Gastroesophageal sphincter (tissue), 3 donors: Measurements from ENCODE around the gene PPARG.

ENCODE experiments used
- POLR2A ChIP-seq, 2 donors: fragments of 450-650 bp; IDR thresholded peaks; one replicate each; pipeline ENCODE4 v1.6.1; 2017; ENCODE audit warnings: antibody characterized with exemption in 2 of 2, mild to moderate bottlenecking in 2 of 2, moderate library complexity in 1 of 2
- POLR2AphosphoS5 ChIP-seq: sonication (generic); formaldehyde crosslinking; IDR thresholded peaks from one replicate; pipeline ENCODE4 v1.6.1; 2017; ENCODE audit warnings: antibody characterized with exemption
- TF ChIP-seq, protein P1 (sequence below), 4 experiments: fragments of 200-600 bp in 2 of 4; fragments of 450-650 bp in 2 of 4; sonication (generic) in 1 of 4; IDR thresholded peaks; one replicate each; pipeline ENCODE4 v1.5.1; 2017 to 2019; ENCODE audit warnings: antibody characterized with exemption in 4 of 4, mild to moderate bottlenecking in 2 of 4, moderate library complexity in 2 of 4

DNA sequence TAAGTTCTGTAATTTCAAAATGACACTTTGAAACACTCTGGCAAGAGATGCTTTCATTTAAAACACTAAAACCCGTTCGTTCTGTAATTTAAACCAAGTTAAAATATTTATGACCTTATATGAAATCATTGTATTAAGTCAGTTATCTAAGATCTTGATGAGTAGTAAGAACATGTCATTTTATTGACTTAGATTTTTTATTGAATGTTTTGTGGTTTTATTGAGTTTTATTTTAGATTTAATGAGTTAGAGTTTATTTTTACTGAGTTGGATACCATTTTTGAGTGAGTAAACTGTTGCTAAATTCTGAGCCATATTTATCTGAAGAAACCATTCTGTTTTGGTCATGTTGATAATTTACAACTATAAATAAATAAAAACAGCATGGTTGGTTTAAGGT, 94.3 kb downstream of the PPARG start:
- TF ChIP-seq, protein P1, sequence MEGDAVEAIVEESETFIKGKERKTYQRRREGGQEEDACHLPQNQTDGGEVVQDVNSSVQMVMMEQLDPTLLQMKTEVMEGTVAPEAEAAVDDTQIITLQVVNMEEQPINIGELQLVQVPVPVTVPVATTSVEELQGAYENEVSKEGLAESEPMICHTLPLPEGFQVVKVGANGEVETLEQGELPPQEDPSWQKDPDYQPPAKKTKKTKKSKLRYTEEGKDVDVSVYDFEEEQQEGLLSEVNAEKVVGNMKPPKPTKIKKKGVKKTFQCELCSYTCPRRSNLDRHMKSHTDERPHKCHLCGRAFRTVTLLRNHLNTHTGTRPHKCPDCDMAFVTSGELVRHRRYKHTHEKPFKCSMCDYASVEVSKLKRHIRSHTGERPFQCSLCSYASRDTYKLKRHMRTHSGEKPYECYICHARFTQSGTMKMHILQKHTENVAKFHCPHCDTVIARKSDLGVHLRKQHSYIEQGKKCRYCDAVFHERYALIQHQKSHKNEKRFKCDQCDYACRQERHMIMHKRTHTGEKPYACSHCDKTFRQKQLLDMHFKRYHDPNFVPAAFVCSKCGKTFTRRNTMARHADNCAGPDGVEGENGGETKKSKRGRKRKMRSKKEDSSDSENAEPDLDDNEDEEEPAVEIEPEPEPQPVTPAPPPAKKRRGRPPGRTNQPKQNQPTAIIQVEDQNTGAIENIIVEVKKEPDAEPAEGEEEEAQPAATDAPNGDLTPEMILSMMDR (IDR thresholded peaks at IDR 0.05) = no peak
- TF ChIP-seq POLR2A (IDR thresholded peaks at IDR 0.05) (no peak), POLR2AphosphoS5 (no peak)
